ENCODE results near the gene LINC00237.

Gene LINC00237

DNA sequence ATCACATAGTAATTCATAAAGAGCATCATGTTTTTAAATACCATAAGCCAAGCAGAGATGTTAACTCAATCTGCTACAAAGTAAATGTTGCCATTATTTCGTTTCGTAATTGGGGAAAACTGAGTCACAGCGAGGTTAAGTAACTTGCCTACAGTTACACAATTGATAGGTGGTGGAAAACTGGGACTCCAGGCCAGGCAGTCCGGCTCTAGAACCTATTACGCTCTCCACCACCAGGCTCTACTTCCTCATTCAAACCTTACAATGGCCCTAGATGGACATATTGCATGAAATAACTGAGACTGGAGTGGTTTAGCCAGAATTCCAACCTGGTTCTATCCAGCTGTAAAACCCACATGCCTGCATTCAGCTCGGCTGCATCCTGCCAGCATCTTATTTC, 58.2 kb downstream of the LINC00237 start:
- DNase-seq (ENCODE audit: low spot score), result no peak

DNA sequence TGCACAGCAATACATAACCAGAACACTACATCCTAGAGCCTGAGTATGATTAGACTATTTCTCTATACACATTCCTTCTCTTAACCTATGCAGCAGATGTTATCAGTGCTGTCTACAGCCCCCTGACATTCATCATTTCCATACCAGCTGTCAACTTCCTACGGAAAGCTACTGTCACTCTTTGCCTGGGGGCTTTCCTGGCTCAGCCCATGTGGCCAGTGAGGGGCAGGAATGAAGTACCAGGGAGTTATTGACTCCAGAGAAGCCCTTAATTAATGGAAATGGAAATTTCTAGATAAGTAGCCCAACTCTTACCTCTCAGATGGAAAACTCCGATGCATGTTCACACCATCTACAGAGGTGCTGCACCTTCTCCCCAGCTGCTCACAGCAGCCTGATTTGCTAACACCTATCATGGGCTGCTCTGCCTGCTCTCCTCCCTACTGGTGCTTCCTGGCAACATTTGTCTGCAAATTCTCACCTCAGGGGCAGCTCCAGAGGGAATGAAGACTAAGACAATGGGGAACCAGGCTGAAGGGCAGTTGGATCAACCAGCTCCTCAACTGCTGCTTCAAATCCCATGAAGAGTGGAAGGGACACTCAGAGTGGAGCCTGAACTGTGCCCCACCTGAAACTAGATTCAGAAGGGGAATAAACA, 59.6 kb downstream of the LINC00237 start:
- DNase-seq (ENCODE audit: low spot score), result no peak

All from globus pallidus (tissue), 1 donor.